HepG2 (cell line): ENCODE measurements around the gene BCAS3. TPM values are rescaled to one million over a fixed set of nuclear protein-coding genes. Genes with fewer than 3 reads are reported as not detected.
A peak's percentile ranks its signal among the peaks of the same experiment; 100 is the strongest.

Source experiments
- FOXA1 ChIP-seq, 2 experiments: fragments of 450-650 bp in 1 of 2; sonication (generic) in 1 of 2; formaldehyde crosslinking in 1 of 2; IDR thresholded peaks; 2 replicates each; pipeline versions ENCODE4 v1.4.0 to v1.6.1; 2016 to 2020; ENCODE audit warnings: missing genetic modification reagents in 1 of 2
- PCBP2 ChIP-seq: fragments of 200-400 bp; formaldehyde crosslinking; optimal IDR thresholded peaks from 2 replicates; pipeline ENCODE3; 2018; ENCODE audit warnings: low read length, low read depth; ENCODE audit not compliant: poor library complexity, severe bottlenecking
- PRDM10 ChIP-seq: sonication (generic); formaldehyde crosslinking; IDR thresholded peaks from 2 replicates; pipeline ENCODE4 v1.4.0; 2020; ENCODE audit warnings: low read depth, missing genetic modification reagents
- RORA ChIP-seq: sonication (generic); formaldehyde crosslinking; IDR thresholded peaks from 2 replicates; pipeline ENCODE4 v1.5.0; 2020; ENCODE audit warnings: mild to moderate bottlenecking, missing genetic modification reagents, moderate library complexity
- ZGPAT ChIP-seq: IDR thresholded peaks from 2 replicates; pipeline ENCODE4 v1.6.1; 2016; ENCODE audit warnings: mild to moderate bottlenecking
- ZNF124 ChIP-seq: sonication (generic); formaldehyde crosslinking; IDR thresholded peaks from 2 replicates; pipeline ENCODE4 v1.4.0; 2020; ENCODE audit warnings: missing genetic modification reagents
- ZNF225 ChIP-seq: sonication (generic); formaldehyde crosslinking; IDR thresholded peaks from 2 replicates; pipeline ENCODE4 v1.4.0; 2020; ENCODE audit warnings: mild to moderate bottlenecking, missing genetic modification reagents
- ZNF263 ChIP-seq: sonication (generic); formaldehyde crosslinking; IDR thresholded peaks from 2 replicates; pipeline ENCODE4 v1.4.0; 2020; ENCODE audit warnings: missing genetic modification reagents
- ZNF567 ChIP-seq: sonication (generic); formaldehyde crosslinking; IDR thresholded peaks from 2 replicates; pipeline ENCODE4 v1.8.1; 2023; ENCODE audit warnings: mild to moderate bottlenecking, missing genetic modification reagents, borderline replicate concordance
- polyA plus RNA-seq, 8 experiments: library from polyadenylated mRNA; depleted of rRNA in 3 of 8; stranded (reverse) in 7 of 8; unstranded in 1 of 8; fragments of >200 nt; fragmentation: Illumina TruSeq in 4 of 8; extraction: Trizol in 4 of 8; gene quantifications; 2 replicates each; pipeline versions ENCODE4 v1.2.1 to v1.2.3, GENCODE V29; 2011 to 2016; ENCODE audit warnings: low read depth in 4 of 8, missing spikeins in 1 of 8, mixed read lengths in 1 of 8; ENCODE audit not compliant: insufficient read depth in 1 of 8
- total RNA-seq, 5 experiments: library from RNA; depleted of rRNA; stranded (reverse); fragments of >200 nt; fragmentation: Illumina TruSeq; extraction: Trizol; gene quantifications; 2 replicates each; pipeline ENCODE4 v1.2.3, GENCODE V29; 2016; ENCODE audit warnings: low read depth in 1 of 5
- TF ChIP-seq, protein P1 (sequence below): sonication (generic); formaldehyde crosslinking; IDR thresholded peaks from 2 replicates; pipeline ENCODE4 v1.5.0; 2020; ENCODE audit warnings: mild to moderate bottlenecking, missing genetic modification reagents
- TF ChIP-seq, protein P2 (sequence below): sonication (generic); formaldehyde crosslinking; IDR thresholded peaks from 2 replicates; pipeline ENCODE4 v1.4.0; 2020; ENCODE audit warnings: missing genetic modification reagents, borderline replicate concordance
- TF ChIP-seq, protein P3 (sequence below): sonication (generic); formaldehyde crosslinking; IDR thresholded peaks from 2 replicates; pipeline ENCODE4 v1.4.0; 2020; ENCODE audit warnings: mild to moderate bottlenecking, missing genetic modification reagents

Gene BCAS3
- total and polyA plus RNA-seq, 2 of the 13 experiments (the other 11 are each of a cell fraction or from before 2014, with no cell fraction given), result 10.7 to 11.2 TPM

- TF ChIP-seq PRDM10 (CRISPR knock-in tag), result peak; percentile 33; the same call in 1 of the 2 replicates
- TF ChIP-seq, protein P1, sequence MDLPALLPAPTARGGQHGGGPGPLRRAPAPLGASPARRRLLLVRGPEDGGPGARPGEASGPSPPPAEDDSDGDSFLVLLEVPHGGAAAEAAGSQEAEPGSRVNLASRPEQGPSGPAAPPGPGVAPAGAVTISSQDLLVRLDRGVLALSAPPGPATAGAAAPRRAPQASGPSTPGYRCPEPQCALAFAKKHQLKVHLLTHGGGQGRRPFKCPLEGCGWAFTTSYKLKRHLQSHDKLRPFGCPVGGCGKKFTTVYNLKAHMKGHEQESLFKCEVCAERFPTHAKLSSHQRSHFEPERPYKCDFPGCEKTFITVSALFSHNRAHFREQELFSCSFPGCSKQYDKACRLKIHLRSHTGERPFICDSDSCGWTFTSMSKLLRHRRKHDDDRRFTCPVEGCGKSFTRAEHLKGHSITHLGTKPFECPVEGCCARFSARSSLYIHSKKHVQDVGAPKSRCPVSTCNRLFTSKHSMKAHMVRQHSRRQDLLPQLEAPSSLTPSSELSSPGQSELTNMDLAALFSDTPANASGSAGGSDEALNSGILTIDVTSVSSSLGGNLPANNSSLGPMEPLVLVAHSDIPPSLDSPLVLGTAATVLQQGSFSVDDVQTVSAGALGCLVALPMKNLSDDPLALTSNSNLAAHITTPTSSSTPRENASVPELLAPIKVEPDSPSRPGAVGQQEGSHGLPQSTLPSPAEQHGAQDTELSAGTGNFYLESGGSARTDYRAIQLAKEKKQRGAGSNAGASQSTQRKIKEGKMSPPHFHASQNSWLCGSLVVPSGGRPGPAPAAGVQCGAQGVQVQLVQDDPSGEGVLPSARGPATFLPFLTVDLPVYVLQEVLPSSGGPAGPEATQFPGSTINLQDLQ, result no peak
- TF ChIP-seq, protein P2, sequence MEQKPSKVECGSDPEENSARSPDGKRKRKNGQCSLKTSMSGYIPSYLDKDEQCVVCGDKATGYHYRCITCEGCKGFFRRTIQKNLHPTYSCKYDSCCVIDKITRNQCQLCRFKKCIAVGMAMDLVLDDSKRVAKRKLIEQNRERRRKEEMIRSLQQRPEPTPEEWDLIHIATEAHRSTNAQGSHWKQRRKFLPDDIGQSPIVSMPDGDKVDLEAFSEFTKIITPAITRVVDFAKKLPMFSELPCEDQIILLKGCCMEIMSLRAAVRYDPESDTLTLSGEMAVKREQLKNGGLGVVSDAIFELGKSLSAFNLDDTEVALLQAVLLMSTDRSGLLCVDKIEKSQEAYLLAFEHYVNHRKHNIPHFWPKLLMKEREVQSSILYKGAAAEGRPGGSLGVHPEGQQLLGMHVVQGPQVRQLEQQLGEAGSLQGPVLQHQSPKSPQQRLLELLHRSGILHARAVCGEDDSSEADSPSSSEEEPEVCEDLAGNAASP (CRISPR knock-in tag), result peak; percentile 44; the same call in 1 of the 2 replicates
- TF ChIP-seq, protein P3, sequence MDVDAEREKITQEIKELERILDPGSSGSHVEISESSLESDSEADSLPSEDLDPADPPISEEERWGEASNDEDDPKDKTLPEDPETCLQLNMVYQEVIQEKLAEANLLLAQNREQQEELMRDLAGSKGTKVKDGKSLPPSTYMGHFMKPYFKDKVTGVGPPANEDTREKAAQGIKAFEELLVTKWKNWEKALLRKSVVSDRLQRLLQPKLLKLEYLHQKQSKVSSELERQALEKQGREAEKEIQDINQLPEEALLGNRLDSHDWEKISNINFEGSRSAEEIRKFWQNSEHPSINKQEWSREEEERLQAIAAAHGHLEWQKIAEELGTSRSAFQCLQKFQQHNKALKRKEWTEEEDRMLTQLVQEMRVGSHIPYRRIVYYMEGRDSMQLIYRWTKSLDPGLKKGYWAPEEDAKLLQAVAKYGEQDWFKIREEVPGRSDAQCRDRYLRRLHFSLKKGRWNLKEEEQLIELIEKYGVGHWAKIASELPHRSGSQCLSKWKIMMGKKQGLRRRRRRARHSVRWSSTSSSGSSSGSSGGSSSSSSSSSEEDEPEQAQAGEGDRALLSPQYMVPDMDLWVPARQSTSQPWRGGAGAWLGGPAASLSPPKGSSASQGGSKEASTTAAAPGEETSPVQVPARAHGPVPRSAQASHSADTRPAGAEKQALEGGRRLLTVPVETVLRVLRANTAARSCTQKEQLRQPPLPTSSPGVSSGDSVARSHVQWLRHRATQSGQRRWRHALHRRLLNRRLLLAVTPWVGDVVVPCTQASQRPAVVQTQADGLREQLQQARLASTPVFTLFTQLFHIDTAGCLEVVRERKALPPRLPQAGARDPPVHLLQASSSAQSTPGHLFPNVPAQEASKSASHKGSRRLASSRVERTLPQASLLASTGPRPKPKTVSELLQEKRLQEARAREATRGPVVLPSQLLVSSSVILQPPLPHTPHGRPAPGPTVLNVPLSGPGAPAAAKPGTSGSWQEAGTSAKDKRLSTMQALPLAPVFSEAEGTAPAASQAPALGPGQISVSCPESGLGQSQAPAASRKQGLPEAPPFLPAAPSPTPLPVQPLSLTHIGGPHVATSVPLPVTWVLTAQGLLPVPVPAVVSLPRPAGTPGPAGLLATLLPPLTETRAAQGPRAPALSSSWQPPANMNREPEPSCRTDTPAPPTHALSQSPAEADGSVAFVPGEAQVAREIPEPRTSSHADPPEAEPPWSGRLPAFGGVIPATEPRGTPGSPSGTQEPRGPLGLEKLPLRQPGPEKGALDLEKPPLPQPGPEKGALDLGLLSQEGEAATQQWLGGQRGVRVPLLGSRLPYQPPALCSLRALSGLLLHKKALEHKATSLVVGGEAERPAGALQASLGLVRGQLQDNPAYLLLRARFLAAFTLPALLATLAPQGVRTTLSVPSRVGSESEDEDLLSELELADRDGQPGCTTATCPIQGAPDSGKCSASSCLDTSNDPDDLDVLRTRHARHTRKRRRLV (CRISPR knock-in tag), result no peak; the same call in 1 of the 2 replicates
- peak; percentile 83 for TF ChIP-seq PCBP2
- no peak for TF ChIP-seq FOXA1 (IDR thresholded peaks at IDR 0.05)
- TF ChIP-seq FOXA1 (CRISPR knock-in tag; IDR thresholded peaks at IDR 0.05), result peak; percentile 5; the same call in 1 of the 2 replicates
- no peak for TF ChIP-seq ZNF263 (CRISPR knock-in tag)
- TF ChIP-seq ZNF567 (CRISPR knock-in tag), result 0 out of 2 replicates have a peak, but pooled peaks have one; percentile 71
- TF ChIP-seq ZNF124, result peak; percentile 76
- no peak for TF ChIP-seq RORA
- TF ChIP-seq ZGPAT (CRISPR knock-in tag), result 0 out of 2 replicates have a peak, but pooled peaks have one; percentile 11
- TF ChIP-seq ZNF225 (CRISPR knock-in tag), result peak; percentile 65; the same call in 1 of the 2 replicates
Observed at GRCh38 chr17:61425682-61426481, 748.2 kb downstream of the BCAS3 start (continued).
